DND-41 (cell line): ENCODE measurements around the gene ANKRD23.

ENCODE experiments used
- ATAC-seq: fragments of 200-7000 bp; cut with Tn5 transposase; 3 replicates; pipeline ENCODE4 v1.9.1; 2021; ENCODE audit warnings: low read depth; ENCODE audit not compliant: insufficient read depth
- DNase-seq: peaks from one replicate; pipeline ENCODE4 v3.0.0-alpha.2; 2020
- H2AFZ ChIP-seq: 2 replicates; pipeline ENCODE4 v1.6.0; 2012; ENCODE audit warnings: low read depth, low read length
- H3K27ac ChIP-seq: 2 replicates; pipeline ENCODE4 v1.5.1; 2012; ENCODE audit warnings: low read length, inconsistent platforms
- H3K27me3 ChIP-seq: fragments of 200-600 bp; sonication (generic); 2 replicates; pipeline ENCODE4 v1.6.0; 2012; ENCODE audit warnings: low read length, mild to moderate bottlenecking, inconsistent platforms; ENCODE audit not compliant: insufficient read depth, poor library complexity
- H3K36me3 ChIP-seq: 2 replicates; pipeline ENCODE4 v1.5.1; 2012; ENCODE audit warnings: low read length, inconsistent platforms; ENCODE audit not compliant: insufficient read depth
- H3K4me1 ChIP-seq: 2 replicates; pipeline ENCODE4 v1.5.1; 2012; ENCODE audit warnings: mild to moderate bottlenecking, low read length; ENCODE audit not compliant: insufficient read depth
- H3K4me2 ChIP-seq: 2 replicates; pipeline ENCODE4 v1.6.0; 2012; ENCODE audit warnings: mild to moderate bottlenecking, moderate library complexity, low read length, inconsistent platforms; ENCODE audit not compliant: insufficient read depth
- H3K4me3 ChIP-seq, 2 experiments: fragments of 200-600 bp in 1 of 2; shearing (Covaris generic) in 1 of 2; 2 replicates each; pipeline ENCODE4 v1.5.1; 2012 to 2016; ENCODE audit warnings: inconsistent platforms in 2 of 2, low read length in 2 of 2, mild to moderate bottlenecking in 2 of 2, low read depth in 1 of 2, moderate library complexity in 1 of 2
- H3K79me2 ChIP-seq: 2 replicates; pipeline ENCODE4 v1.6.0; 2012; ENCODE audit warnings: low read length, inconsistent platforms; ENCODE audit not compliant: insufficient read depth
- H3K9ac ChIP-seq: 2 replicates; pipeline ENCODE4 v1.6.0; 2012; ENCODE audit warnings: low read depth, mild to moderate bottlenecking, inconsistent platforms, low read length, moderate library complexity
- H3K9me3 ChIP-seq: 2 replicates; pipeline ENCODE4 v1.5.1; 2012; ENCODE audit warnings: low read length, moderate library complexity, mild to moderate bottlenecking, inconsistent platforms; ENCODE audit not compliant: insufficient read depth, severe bottlenecking
- H4K20me1 ChIP-seq: 2 replicates; pipeline ENCODE4 v1.6.0; 2012; ENCODE audit warnings: low read length; ENCODE audit not compliant: insufficient read depth
- CTCF ChIP-seq: IDR thresholded peaks from 2 replicates; pipeline ENCODE4 v1.5.1; 2012; ENCODE audit warnings: borderline replicate concordance, low read length, moderate library complexity, mild to moderate bottlenecking; ENCODE audit not compliant: poor library complexity, severe bottlenecking; ENCODE audit errors: extremely low read depth
- EZH2 ChIP-seq: IDR thresholded peaks from 3 replicates; pipeline ENCODE4 v1.6.1; 2012; ENCODE audit warnings: borderline replicate concordance, low read depth, mild to moderate bottlenecking, moderate library complexity, low read length, inconsistent platforms; ENCODE audit not compliant: severe bottlenecking

ANKRD23 gene

GRCh38 chr2:96869281-96869821 lies 25.5 kb upstream of the ANKRD23 start:
- Histone ChIP-seq H3K4me2 (no peak overlapping the region), H3K4me1 (no peaks in the 10 kb centered on the region), H2AFZ (no peak overlapping the region), H3K4me3 (no peak overlapping the region), H3K27me3 (no peaks in the 10 kb centered on the region), H3K9ac (no peak overlapping the region), H3K79me2 (no peaks in the 10 kb centered on the region), H4K20me1 (peaks cover 2% of the 10 kb centered on the region; the same call in 1 of the 2 replicates), H3K9me3 (no peaks in the 10 kb centered on the region), H3K27ac (no peak overlapping the region), H3K36me3 (no peaks in the 10 kb centered on the region)
- no peak for DNase-seq
- no peak for ATAC-seq
- TF ChIP-seq EZH2: no peak
- TF ChIP-seq CTCF: no peak

GRCh38 chr2:96868555-96869280 lies 24.9 kb upstream of the ANKRD23 start:
- Histone ChIP-seq H3K36me3 (no peaks in the 10 kb centered on the region), H3K9me3 (no peaks in the 10 kb centered on the region), H3K27me3 (no peaks in the 10 kb centered on the region), H3K4me1 (no peaks in the 10 kb centered on the region), H3K79me2 (no peaks in the 10 kb centered on the region), H3K4me3 (no peak overlapping the region), H3K4me2 (no peak overlapping the region), H3K9ac (no peak overlapping the region), H2AFZ (no peak overlapping the region), H4K20me1 (peaks cover 3% of the 10 kb centered on the region; the same call in 1 of the 2 replicates), H3K27ac (no peak overlapping the region)
- TF ChIP-seq CTCF: no peak
- TF ChIP-seq EZH2: no peak
- DNase-seq (no peak), ATAC-seq (no peak)

- H4K20me1 ChIP-seq: peaks cover 3% of the 10 kb centered on the region; the same call in 1 of the 2 replicates
- no peaks in the 10 kb centered on the region for H3K4me1 ChIP-seq
- H2AFZ ChIP-seq: no peak overlapping the region
- H3K9me3 ChIP-seq: no peaks in the 10 kb centered on the region
- H3K27ac ChIP-seq: no peak overlapping the region
- no peak for ATAC-seq
- no peak overlapping the region for H3K4me3 ChIP-seq
- TF ChIP-seq EZH2 (no peak), CTCF (no peak)
- no peaks in the 10 kb centered on the region for H3K79me2 ChIP-seq
- H3K9ac ChIP-seq: no peak overlapping the region
- H3K4me2 ChIP-seq: no peak overlapping the region
- no peaks in the 10 kb centered on the region for H3K36me3 ChIP-seq
- DNase-seq: no peak
- H3K27me3 ChIP-seq: no peaks in the 10 kb centered on the region
Observed at GRCh38 chr2:96867756-96868554, 24.1 kb upstream of the ANKRD23 start.
